IMR-90 (cell line): ENCODE results near the gene GCK. TPM values are rescaled to one million over a fixed set of nuclear protein-coding genes. Genes with fewer than 3 reads are reported as not detected.

ENCODE experiments used
- ATAC-seq: fragments of 200-7000 bp; cut with Tn5 transposase; 2 replicates; pipeline ENCODE4 v1.9.1; 2020; ENCODE audit warnings: low read depth, mild to moderate bottlenecking, moderate library complexity
- BruUV-seq: library from RNA; stranded (reverse); fragments of 400-500 nt; replicated peaks from 2 replicates; lab custom pipeline; 2021; lab: Mats Ljungman, UMichigan
- CTCF ChIA-PET: fragments of 300-600 bp; formaldehyde crosslinking; extraction: SDS; loops from one replicate; lab custom pipeline; 2021; ENCODE audit warnings: antibody characterized with exemption; lab: Yijun Ruan, JAX
- POLR2A ChIA-PET: fragments of 300-600 bp; sonication (Branson Sonifier 250); formaldehyde crosslinking; loops from one replicate; lab custom pipeline; 2022; ENCODE audit warnings: antibody characterized with exemption; ENCODE audit not compliant: unreplicated experiment; lab: Charles Lee
- DNase-seq: peaks from one replicate; pipeline ENCODE4 v3.0.0; 2013
- H2AFZ ChIP-seq: replicated peaks from 2 replicates; pipeline ENCODE3; 2013; ENCODE audit warnings: low read length, mild to moderate bottlenecking; ENCODE audit not compliant: poor library complexity
- H2AK5ac ChIP-seq: 2 replicates; pipeline ENCODE4 v1.6.1; 2013; ENCODE audit warnings: low read depth, low read length, inconsistent platforms
- H2AK9ac ChIP-seq: replicated peaks from 2 replicates; pipeline ENCODE3; 2013; ENCODE audit warnings: mild to moderate bottlenecking, low read depth, low read length, moderate library complexity; ENCODE audit not compliant: poor library complexity
- H2BK120ac ChIP-seq: 2 replicates; pipeline ENCODE4 v1.6.1; 2013; ENCODE audit warnings: low read depth, low read length, inconsistent platforms
- H2BK15ac ChIP-seq: 3 replicates; pipeline ENCODE4 v1.6.1; 2013; ENCODE audit warnings: low read depth, low read length, inconsistent platforms
- H2BK20ac ChIP-seq: 2 replicates; pipeline ENCODE4 v1.6.1; 2013; ENCODE audit warnings: low read depth, mild to moderate bottlenecking, inconsistent platforms, low read length, moderate library complexity
- H2BK5ac ChIP-seq: 2 replicates; pipeline ENCODE4 v1.6.1; 2013; ENCODE audit warnings: mild to moderate bottlenecking, low read depth, low read length, inconsistent platforms; ENCODE audit not compliant: poor library complexity, severe bottlenecking
- H3K14ac ChIP-seq: replicated peaks from 2 replicates; pipeline ENCODE4 v1.6.1; 2013; ENCODE audit warnings: low read depth, low read length, inconsistent platforms
- H3K18ac ChIP-seq: 2 replicates; pipeline ENCODE4 v1.6.1; 2013; ENCODE audit warnings: low read depth, low read length, control low read depth
- H3K23ac ChIP-seq: 2 replicates; pipeline ENCODE4 v1.6.1; 2013; ENCODE audit warnings: low read depth, low read length, inconsistent platforms
- H3K27ac ChIP-seq: 2 replicates; pipeline ENCODE4 v1.5.1; 2013; ENCODE audit warnings: mild to moderate bottlenecking, control low read depth, low read length; ENCODE audit not compliant: insufficient read depth
- H3K27me3 ChIP-seq: 2 replicates; pipeline ENCODE4 v1.6.1; 2013; ENCODE audit warnings: low read length; ENCODE audit not compliant: control insufficient read depth, insufficient read depth
- H3K36me3 ChIP-seq: 2 replicates; pipeline ENCODE4 v1.6.1; 2013; ENCODE audit warnings: low read length, mixed read lengths; ENCODE audit not compliant: control insufficient read depth, insufficient read depth
- H3K4ac ChIP-seq: 2 replicates; pipeline ENCODE4 v1.6.1; 2013; ENCODE audit warnings: low read depth, low read length, inconsistent platforms
- H3K4me1 ChIP-seq: 2 replicates; pipeline ENCODE4 v1.6.1; 2013; ENCODE audit warnings: low read length, mixed read lengths; ENCODE audit not compliant: control insufficient read depth, insufficient read depth
- H3K4me2 ChIP-seq: 2 replicates; pipeline ENCODE4 v1.6.1; 2013; ENCODE audit warnings: low read depth, mild to moderate bottlenecking, control low read depth, low read length, moderate library complexity
- H3K4me3 ChIP-seq: 2 replicates; pipeline ENCODE4 v1.5.1; 2013; ENCODE audit warnings: low read depth, mild to moderate bottlenecking, control low read depth, low read length, moderate library complexity; ENCODE audit not compliant: insufficient read depth
- H3K56ac ChIP-seq: 2 replicates; pipeline ENCODE4 v1.6.1; 2013; ENCODE audit warnings: low read length, inconsistent platforms; ENCODE audit not compliant: insufficient read depth; ENCODE audit errors: extremely low read depth
- H3K79me1 ChIP-seq, 2 experiments: 2 replicates each; pipeline ENCODE4 v1.6.1; 2013; ENCODE audit warnings: low read length in 2 of 2, inconsistent platforms in 1 of 2, low read depth in 1 of 2
- H3K9ac ChIP-seq: 2 replicates; pipeline ENCODE4 v1.6.1; 2013; ENCODE audit warnings: low read depth, low read length, control low read depth
- H3K9me1 ChIP-seq: 2 replicates; pipeline ENCODE4 v1.6.1; 2013; ENCODE audit warnings: low read length, inconsistent platforms; ENCODE audit not compliant: insufficient read depth
- H3K9me3 ChIP-seq: 2 replicates; pipeline ENCODE4 v1.6.1; 2013; ENCODE audit warnings: low read length; ENCODE audit not compliant: control insufficient read depth, insufficient read depth
- H4K20me1 ChIP-seq: 2 replicates; pipeline ENCODE4 v1.6.1; 2013; ENCODE audit warnings: low read length, inconsistent platforms; ENCODE audit not compliant: insufficient read depth
- H4K5ac ChIP-seq: 2 replicates; pipeline ENCODE4 v1.6.1; 2013; ENCODE audit warnings: mild to moderate bottlenecking, low read depth, low read length, control low read depth
- H4K8ac ChIP-seq, 2 experiments: 2 replicates each; pipeline ENCODE4 v1.6.1; 2013; ENCODE audit warnings: low read depth in 2 of 2, low read length in 2 of 2, control low read depth in 1 of 2, inconsistent platforms in 1 of 2
- H4K91ac ChIP-seq: 2 replicates; pipeline ENCODE4 v1.6.1; 2013; ENCODE audit warnings: low read depth, low read length, inconsistent platforms; ENCODE audit not compliant: insufficient read depth
- BHLHE40 ChIP-seq: fragments of 150-350 bp; IDR thresholded peaks from 2 replicates; pipeline ENCODE4 v1.6.1; 2016; ENCODE audit warnings: mild to moderate bottlenecking, low read depth, low read length
- CEBPB ChIP-seq: IDR thresholded peaks from 2 replicates; pipeline ENCODE4 v1.6.1; 2012; ENCODE audit warnings: low read depth, low read length, improper control_type of control experiment
- CHD1 ChIP-seq: IDR thresholded peaks from 2 replicates; pipeline ENCODE4 v1.6.1; 2012; ENCODE audit warnings: low read depth, low read length, improper control_type of control experiment
- FOS ChIP-seq: fragments of 150-350 bp; IDR thresholded peaks from 2 replicates; pipeline ENCODE4 v1.6.1; 2016; ENCODE audit warnings: low read depth, low read length
- MAFK ChIP-seq: IDR thresholded peaks from 2 replicates; pipeline ENCODE4 v1.6.1; 2012; ENCODE audit warnings: low read depth, low read length, improper control_type of control experiment
- MAZ ChIP-seq: IDR thresholded peaks from 2 replicates; pipeline ENCODE4 v1.6.1; 2012; ENCODE audit warnings: low read depth, mild to moderate bottlenecking, low read length, improper control_type of control experiment, moderate library complexity, borderline replicate concordance
- MXI1 ChIP-seq: IDR thresholded peaks from 2 replicates; pipeline ENCODE4 v1.6.1; 2012; ENCODE audit warnings: low read depth, mild to moderate bottlenecking, low read length, moderate library complexity, borderline replicate concordance
- NFE2L2 ChIP-seq: fragments of 150-350 bp; IDR thresholded peaks from 2 replicates; pipeline ENCODE4 v1.6.1; 2016; ENCODE audit warnings: low read depth, mild to moderate bottlenecking, low read length
- POLR2A ChIP-seq: IDR thresholded peaks from 2 replicates; pipeline ENCODE4 v1.6.1; 2012; ENCODE audit warnings: mild to moderate bottlenecking, low read depth, low read length
- RAD21 ChIP-seq: IDR thresholded peaks from 2 replicates; pipeline ENCODE4 v1.6.1; 2012; ENCODE audit warnings: low read length, improper control_type of control experiment
- RCOR1 ChIP-seq: IDR thresholded peaks from 2 replicates; pipeline ENCODE4 v1.6.1; 2012; ENCODE audit warnings: mild to moderate bottlenecking, low read length, improper control_type of control experiment; ENCODE audit not compliant: insufficient replicate concordance
- RFX5 ChIP-seq: IDR thresholded peaks from 2 replicates; pipeline ENCODE4 v1.8.0; 2012; ENCODE audit warnings: low read depth, mild to moderate bottlenecking, low read length, moderate library complexity
- SMC3 ChIP-seq: fragments of 150-350 bp; IDR thresholded peaks from 2 replicates; pipeline ENCODE4 v1.6.1; 2016; ENCODE audit warnings: low read depth, mild to moderate bottlenecking, antibody characterized with exemption, low read length, moderate library complexity
- WGBS, 2 experiments: methylation state at CpG; one replicate each; pipeline versions ENCODE4 v1.1.5 to v1.1.7; 2013; ENCODE audit warnings: missing lambda C conversion rate in 2 of 2; ENCODE audit not compliant: insufficient read length in 1 of 2; ENCODE audit errors: extremely low coverage in 2 of 2; 5-methylcytosine and 5-hydroxymethylcytosine counted together
- dilution Hi-C: fragments of 300-500 bp; cut with HindIII; formaldehyde crosslinking; loops from one replicate; pipeline ENCODE4 v1.14.3; 2018; ENCODE audit warnings: low sequenced_read_pairs; ENCODE audit not compliant: unreplicated experiment
- in situ Hi-C: fragments of 300-500 bp; cut with MboI; formaldehyde crosslinking; loops from 3 replicates; pipeline ENCODE4 v1.14.3; 2019; ENCODE audit warnings: low sequenced_read_pairs, inconsistent platforms, mixed read lengths
- intact Hi-C: fragments of 100-400 bp; cut with micrococcal nuclease; formaldehyde crosslinking; loops from 2 replicates; pipeline ENCODE4 v1.10.0; 2022
- polyA plus RNA-seq, 3 experiments: library from polyadenylated mRNA; depleted of rRNA; stranded (reverse); fragments of >200 nt; gene quantifications; 2 replicates each; pipeline ENCODE4 v1.2.3, GENCODE V29; 2012; ENCODE audit warnings: low replicate concordance in 1 of 3
- total RNA-seq: library from RNA; depleted of rRNA; stranded (reverse); fragments of >200 nt; gene quantifications from 2 replicates; pipeline ENCODE4 v1.2.3, GENCODE V29; 2012
- TF ChIP-seq, protein P1 (sequence below): conservative IDR thresholded peaks from 2 replicates; pipeline ENCODE4 v1.5.1; 2012; ENCODE audit warnings: mild to moderate bottlenecking, low read depth, low read length, improper control_type of control experiment
- TF ChIP-seq, protein P2 (sequence below): fragments of 150-350 bp; IDR thresholded peaks from 2 replicates; pipeline ENCODE4 v1.6.1; 2017; ENCODE audit warnings: mild to moderate bottlenecking, antibody characterized with exemption, low read length, low read depth
- TF ChIP-seq, protein P3 (sequence below): fragments of 150-350 bp; IDR thresholded peaks from 2 replicates; pipeline ENCODE4 v1.6.1; 2016; ENCODE audit warnings: low read depth, mild to moderate bottlenecking, low read length, moderate library complexity, borderline replicate concordance

GCK gene
- total and polyA plus RNA-seq, 2 of the 4 experiments (the other 2 are of a cell fraction) = 0.14 to 0.18 TPM

DNA sequence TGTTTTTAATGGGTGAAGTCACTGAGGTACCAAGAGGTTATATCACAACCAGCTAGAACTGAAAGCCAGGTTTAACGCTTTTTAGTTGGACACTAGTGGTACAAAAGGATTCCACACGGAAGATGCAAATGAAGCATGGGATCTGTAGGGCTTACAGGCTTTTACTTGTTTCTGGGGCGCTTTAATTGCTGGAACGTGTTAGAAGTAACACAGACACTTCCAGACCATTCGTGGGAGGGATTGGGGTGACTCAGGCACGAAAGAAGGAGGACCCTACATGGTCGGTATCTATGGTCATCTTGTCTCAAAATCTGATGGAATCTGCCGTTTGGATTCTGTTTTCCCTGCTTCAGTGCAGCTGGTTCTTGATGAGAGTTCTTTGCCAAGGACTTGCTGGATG, 12.6 kb upstream of the GCK start:
- H3K14ac ChIP-seq = peak overlapping the region; percentile 63; the same call in 1 of the 2 replicates
- 0 out of 4 replicates have a peak overlapping the region, but pooled peaks of 1 of the 2 experiments have one; percentile 15 for H4K8ac ChIP-seq
- TF ChIP-seq, protein P1, sequence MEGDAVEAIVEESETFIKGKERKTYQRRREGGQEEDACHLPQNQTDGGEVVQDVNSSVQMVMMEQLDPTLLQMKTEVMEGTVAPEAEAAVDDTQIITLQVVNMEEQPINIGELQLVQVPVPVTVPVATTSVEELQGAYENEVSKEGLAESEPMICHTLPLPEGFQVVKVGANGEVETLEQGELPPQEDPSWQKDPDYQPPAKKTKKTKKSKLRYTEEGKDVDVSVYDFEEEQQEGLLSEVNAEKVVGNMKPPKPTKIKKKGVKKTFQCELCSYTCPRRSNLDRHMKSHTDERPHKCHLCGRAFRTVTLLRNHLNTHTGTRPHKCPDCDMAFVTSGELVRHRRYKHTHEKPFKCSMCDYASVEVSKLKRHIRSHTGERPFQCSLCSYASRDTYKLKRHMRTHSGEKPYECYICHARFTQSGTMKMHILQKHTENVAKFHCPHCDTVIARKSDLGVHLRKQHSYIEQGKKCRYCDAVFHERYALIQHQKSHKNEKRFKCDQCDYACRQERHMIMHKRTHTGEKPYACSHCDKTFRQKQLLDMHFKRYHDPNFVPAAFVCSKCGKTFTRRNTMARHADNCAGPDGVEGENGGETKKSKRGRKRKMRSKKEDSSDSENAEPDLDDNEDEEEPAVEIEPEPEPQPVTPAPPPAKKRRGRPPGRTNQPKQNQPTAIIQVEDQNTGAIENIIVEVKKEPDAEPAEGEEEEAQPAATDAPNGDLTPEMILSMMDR = no peak
- TF ChIP-seq SMC3 (no peak), RAD21 (no peak), MAFK (no peak), NFE2L2 (no peak), RFX5 (no peak), FOS (no peak), RCOR1 (no peak), BHLHE40 (no peak), CHD1 (no peak), MAZ (no peak), CEBPB (no peak), POLR2A (no peak), MXI1 (no peak)
- TF ChIP-seq, protein P2, sequence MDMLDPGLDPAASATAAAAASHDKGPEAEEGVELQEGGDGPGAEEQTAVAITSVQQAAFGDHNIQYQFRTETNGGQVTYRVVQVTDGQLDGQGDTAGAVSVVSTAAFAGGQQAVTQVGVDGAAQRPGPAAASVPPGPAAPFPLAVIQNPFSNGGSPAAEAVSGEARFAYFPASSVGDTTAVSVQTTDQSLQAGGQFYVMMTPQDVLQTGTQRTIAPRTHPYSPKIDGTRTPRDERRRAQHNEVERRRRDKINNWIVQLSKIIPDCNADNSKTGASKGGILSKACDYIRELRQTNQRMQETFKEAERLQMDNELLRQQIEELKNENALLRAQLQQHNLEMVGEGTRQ = no peak
- TF ChIP-seq, protein P3, sequence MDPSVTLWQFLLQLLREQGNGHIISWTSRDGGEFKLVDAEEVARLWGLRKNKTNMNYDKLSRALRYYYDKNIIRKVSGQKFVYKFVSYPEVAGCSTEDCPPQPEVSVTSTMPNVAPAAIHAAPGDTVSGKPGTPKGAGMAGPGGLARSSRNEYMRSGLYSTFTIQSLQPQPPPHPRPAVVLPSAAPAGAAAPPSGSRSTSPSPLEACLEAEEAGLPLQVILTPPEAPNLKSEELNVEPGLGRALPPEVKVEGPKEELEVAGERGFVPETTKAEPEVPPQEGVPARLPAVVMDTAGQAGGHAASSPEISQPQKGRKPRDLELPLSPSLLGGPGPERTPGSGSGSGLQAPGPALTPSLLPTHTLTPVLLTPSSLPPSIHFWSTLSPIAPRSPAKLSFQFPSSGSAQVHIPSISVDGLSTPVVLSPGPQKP = no peak
- BruUV-seq = no TSS peak
- no peak overlapping the region for H2BK120ac ChIP-seq
- no peak overlapping the region for H2BK20ac ChIP-seq
- no peak overlapping the region for H2BK5ac ChIP-seq
- dilution Hi-C loops (no loop called here), intact Hi-C loops (no loop called here), in situ Hi-C loops (no loop called here)
- H2BK15ac ChIP-seq = no peak overlapping the region
- H4K91ac ChIP-seq = no peak overlapping the region
- H3K9ac ChIP-seq = peak overlapping the region; percentile 97
- ATAC-seq (peak; percentile 16; the same call in 1 of the 2 replicates), DNase-seq (peak; percentile 11)
- H3K9me3 ChIP-seq = no peaks in the 10 kb centered on the region
- no peak overlapping the region for H3K27ac ChIP-seq
- H3K4ac ChIP-seq = peak overlapping the region; percentile 13; the same call in 1 of the 2 replicates
- POLR2A ChIA-PET = interaction anchor here (0.7 kb wide), 1 partner anchor 10 kb away, joined by 5 read pairs; no protein-coding TSS in a partner anchor
- H2AK9ac ChIP-seq = no peak overlapping the region
- H3K27me3 ChIP-seq = 0 out of 2 replicates have a peak, but pooled peaks cover 2% of the 10 kb centered on the region
- no peak overlapping the region for H4K5ac ChIP-seq
- no peaks in the 10 kb centered on the region; the same call in 1 of the 2 replicates for H3K4me1 ChIP-seq
- H4K20me1 ChIP-seq = peaks cover 35% of the 10 kb centered on the region
- peaks cover 21% of the 10 kb centered on the region for H3K36me3 ChIP-seq
- no peak overlapping the region for H2AFZ ChIP-seq
- H3K56ac ChIP-seq = peak overlapping the region; percentile 43; the same call in 1 of the 2 replicates
- peaks cover 7% of the 10 kb centered on the region for H3K9me1 ChIP-seq
- H3K79me1 ChIP-seq = peaks cover 19 to 51% of the 10 kb centered on the region in 2 experiments
- CTCF ChIA-PET = no interaction called here
- H3K18ac ChIP-seq = no peak overlapping the region
- H3K4me3 ChIP-seq = peak overlapping the region; percentile 97
- WGBS, 2 experiments = 12% methylated on average over 5 of the region's 8 CpGs; no CpG with 5 or more reads in 1 of the 2 experiments
- H2AK5ac ChIP-seq = no peak overlapping the region
- H3K23ac ChIP-seq = peak overlapping the region; percentile 61
- peak overlapping the region; percentile 94 for H3K4me2 ChIP-seq
